PC-3 (cell line): ENCODE measurements around the gene TACC2.

Experiments
- EZH2 ChIP-seq: fragments of 300-600 bp; sonication (generic); IDR thresholded peaks from one replicate; pipeline ENCODE4 v1.6.1; 2017; ENCODE audit warnings: antibody characterized with exemption, mild to moderate bottlenecking, low read length; ENCODE audit not compliant: unreplicated experiment
- EZH2phosphoT487 ChIP-seq: fragments of 300-600 bp; sonication (generic); IDR thresholded peaks from 2 replicates; pipeline ENCODE4 v1.6.1; 2018; ENCODE audit warnings: mild to moderate bottlenecking, antibody characterized with exemption, low read length, borderline replicate concordance
- TF ChIP-seq, protein P1 (sequence below): fragments of 300-600 bp; sonication (generic); conservative IDR thresholded peaks from 2 replicates; pipeline ENCODE4 v1.5.1; 2017; ENCODE audit warnings: antibody characterized with exemption, low read depth, mild to moderate bottlenecking, low read length

DNA sequence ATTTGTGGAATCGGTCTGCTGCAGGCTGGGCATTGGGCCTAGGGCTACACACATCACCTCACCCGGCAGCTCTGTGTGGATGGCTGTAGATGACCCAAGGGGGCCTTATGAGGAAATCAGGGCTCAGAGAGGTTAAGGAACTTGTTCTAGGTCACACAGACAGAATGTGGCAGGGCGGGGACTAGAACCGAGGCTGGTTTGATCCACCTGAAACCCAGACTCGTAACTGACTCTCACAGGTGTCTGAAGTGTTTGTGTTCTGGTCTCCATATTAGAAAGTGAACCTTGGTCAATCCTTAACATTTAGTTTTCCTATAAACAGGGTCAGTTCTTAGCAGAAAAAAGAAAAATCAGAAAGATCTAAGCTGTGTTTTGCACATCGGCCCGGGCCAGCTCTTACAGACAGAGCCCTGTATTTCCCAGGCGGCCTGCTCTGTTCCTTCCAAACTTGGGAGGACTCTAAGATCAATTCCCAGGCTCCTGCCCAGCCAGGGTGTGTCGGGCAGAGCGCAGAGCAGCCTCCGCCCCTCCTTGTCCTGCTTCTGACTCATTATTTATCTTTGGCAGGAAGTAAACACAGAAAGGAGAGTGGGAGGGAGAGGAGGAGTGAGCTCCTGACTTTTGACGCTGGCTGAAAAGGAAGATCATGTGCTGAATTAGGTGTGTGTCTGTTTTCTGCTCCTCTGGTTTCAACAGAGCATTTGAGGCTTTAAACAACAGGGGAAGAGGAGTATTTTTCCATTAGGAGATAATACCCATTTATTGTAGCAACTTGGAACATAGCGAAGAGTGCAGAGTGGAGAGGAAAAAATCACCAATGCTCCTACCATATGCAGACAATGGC, 74.1 kb downstream of the TACC2 start:
- TF ChIP-seq, protein P1, sequence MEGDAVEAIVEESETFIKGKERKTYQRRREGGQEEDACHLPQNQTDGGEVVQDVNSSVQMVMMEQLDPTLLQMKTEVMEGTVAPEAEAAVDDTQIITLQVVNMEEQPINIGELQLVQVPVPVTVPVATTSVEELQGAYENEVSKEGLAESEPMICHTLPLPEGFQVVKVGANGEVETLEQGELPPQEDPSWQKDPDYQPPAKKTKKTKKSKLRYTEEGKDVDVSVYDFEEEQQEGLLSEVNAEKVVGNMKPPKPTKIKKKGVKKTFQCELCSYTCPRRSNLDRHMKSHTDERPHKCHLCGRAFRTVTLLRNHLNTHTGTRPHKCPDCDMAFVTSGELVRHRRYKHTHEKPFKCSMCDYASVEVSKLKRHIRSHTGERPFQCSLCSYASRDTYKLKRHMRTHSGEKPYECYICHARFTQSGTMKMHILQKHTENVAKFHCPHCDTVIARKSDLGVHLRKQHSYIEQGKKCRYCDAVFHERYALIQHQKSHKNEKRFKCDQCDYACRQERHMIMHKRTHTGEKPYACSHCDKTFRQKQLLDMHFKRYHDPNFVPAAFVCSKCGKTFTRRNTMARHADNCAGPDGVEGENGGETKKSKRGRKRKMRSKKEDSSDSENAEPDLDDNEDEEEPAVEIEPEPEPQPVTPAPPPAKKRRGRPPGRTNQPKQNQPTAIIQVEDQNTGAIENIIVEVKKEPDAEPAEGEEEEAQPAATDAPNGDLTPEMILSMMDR: no peak
- TF ChIP-seq EZH2 (no peak), EZH2phosphoT487 (no peak)
